GM10847 (cell line): ENCODE measurements around the gene OR1L1.

Experiments used
- POLR2A ChIP-seq: IDR thresholded peaks from 2 replicates; pipeline ENCODE4 v1.6.1; 2011; ENCODE audit not compliant: insufficient read length; ENCODE audit errors: extremely low read depth

OR1L1 gene

DNA sequence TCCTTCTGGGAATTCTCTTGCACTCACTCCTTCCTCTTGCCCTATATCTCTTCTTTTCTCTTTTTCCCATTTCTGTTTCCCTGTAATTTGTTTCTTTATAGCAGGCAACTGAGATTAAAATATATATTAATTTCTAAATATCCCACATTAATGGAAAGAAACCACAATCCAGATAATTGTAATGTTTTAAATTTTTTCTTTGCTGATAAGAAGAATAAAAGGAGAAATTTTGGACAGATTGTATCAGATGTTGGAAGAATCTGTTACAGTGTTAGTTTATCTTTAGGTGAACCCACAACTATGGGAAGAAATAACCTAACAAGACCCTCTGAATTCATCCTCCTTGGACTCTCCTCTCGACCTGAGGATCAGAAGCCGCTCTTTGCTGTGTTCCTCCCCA lies at the start of gene OR1L1:
Gene OR1L1 (plus strand): TSS at position 301 of the 400 bp plus-strand sequence. CDS start 0 bp downstream, at position 301.
- no peak for TF ChIP-seq POLR2A

- TF ChIP-seq POLR2A = no peak
Measured at GRCh38 chr9:122614362-122614761, 47.2 kb upstream of the OR1L1 start, which contains the start of gene OR1Q1. Gene OR1Q1 (plus strand): TSS chr9:122614738. CDS start chr9:122614738, 0 bp downstream.

DNA sequence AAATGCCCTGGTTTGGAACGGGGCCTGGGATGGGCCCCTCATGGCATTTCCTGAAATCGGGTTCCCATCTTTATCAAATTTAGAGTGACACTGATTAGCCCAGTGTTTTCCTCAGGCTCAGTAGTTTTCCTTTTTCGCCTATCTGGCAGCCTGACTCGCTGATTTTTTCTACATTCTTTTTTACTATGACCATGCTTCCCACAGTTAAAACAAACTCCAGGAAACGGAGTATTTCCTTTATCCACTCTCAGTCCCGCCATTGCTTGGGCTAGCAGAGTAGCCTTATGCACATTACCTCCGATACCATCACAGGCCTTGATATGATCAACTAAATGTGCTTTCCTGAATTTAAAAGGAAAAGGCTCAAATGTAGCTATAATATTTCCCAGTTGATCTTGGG lies 41.5 kb upstream of the OR1L1 start:
- no peak for TF ChIP-seq POLR2A

DNA sequence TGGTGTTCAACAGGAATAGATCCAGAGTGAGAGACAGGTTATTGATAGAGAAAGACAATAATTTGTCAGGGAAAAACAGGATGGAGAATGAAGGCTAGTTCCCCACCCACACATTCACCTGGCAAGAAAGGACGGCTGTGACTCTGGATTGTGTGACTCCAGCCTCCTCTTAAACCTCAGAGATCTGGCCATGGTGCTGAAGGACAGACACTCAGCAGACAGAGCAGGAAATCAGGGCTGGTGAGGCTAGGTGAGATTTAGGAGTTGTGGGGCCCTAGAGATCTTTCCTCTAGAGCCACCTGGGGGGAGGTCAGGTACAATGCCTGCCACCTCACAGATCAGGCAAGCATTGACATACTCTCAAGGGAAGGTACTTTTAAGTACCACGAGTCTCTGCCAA lies 19.3 kb upstream of the OR1L1 start:
- no peak for TF ChIP-seq POLR2A

DNA sequence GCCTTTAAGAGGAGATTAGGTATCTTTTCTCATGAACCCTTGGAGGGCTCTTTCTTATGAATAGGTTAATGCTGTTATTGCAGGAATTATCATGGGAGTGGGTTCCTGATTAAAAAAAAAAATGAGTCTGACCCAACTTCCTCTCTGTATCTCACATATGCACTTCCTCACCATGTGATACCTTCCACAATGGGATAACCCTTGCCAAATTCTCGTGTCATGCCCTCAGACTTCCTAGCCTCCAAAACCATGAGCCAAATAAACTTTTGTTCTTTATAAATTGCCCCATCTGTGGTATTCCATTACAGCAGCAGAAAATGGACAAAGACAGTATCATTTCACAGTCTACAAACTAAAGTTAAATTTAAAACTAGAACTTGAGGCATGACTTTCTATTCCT lies 5.1 kb upstream of the OR1L1 start:
- TF ChIP-seq POLR2A = no peak

- TF ChIP-seq POLR2A = no peak
Measured at GRCh38 chr9:122657527-122657926, 4.0 kb upstream of the OR1L1 start, which contains the start of gene OR1B1. Gene OR1B1 (minus strand): TSS chr9:122657627.

GRCh38 chr9:122672481-122672880 lies 11.0 kb downstream of the OR1L1 start:
- TF ChIP-seq POLR2A = no peak

- no peak for TF ChIP-seq POLR2A
Measured at GRCh38 chr9:122684851-122685250, 23.3 kb downstream of the OR1L1 start.

DNA sequence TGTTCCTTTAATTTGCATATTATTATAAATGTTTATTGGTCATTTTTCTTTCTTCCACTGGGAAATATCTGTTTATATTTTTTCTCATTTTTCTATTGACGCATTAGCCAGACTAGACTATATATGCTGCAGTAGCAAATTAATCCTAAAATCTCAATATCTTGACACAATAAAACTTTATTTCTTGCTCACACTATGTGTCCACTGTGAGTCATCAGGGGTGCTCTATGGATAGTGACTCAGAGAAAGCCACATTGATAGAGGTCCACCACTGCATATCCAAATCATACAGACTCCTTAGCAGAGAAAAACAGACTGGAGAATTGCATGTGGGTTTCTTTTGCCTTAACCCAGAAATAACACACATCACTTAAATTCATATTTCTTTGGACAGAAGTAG lies 34.2 kb downstream of the OR1L1 start:
- no peak for TF ChIP-seq POLR2A
